Osteoblast (primary cell): ENCODE results near the gene RBPJ. TPM values are rescaled to one million over a fixed set of nuclear protein-coding genes. Genes with fewer than 3 reads are reported as not detected.

Source experiments
- DNase-seq: peaks from one replicate; pipeline ENCODE4 v3.0.0; 2011; ENCODE audit warnings: low spot score, mixed read lengths; ENCODE audit not compliant: insufficient read length; ENCODE audit errors: missing footprints
- H2AFZ ChIP-seq: 2 replicates; pipeline ENCODE4 v1.6.0; 2011; ENCODE audit warnings: mild to moderate bottlenecking, low read length
- H3K27ac ChIP-seq: 2 replicates; pipeline ENCODE4 v1.5.1; 2011; ENCODE audit warnings: mild to moderate bottlenecking, low read depth, low read length, moderate library complexity
- H3K27me3 ChIP-seq: 2 replicates; pipeline ENCODE4 v1.6.0; 2012; ENCODE audit warnings: mild to moderate bottlenecking, control low read depth, inconsistent platforms, low read length, moderate library complexity; ENCODE audit not compliant: insufficient read depth
- H3K36me3 ChIP-seq: 2 replicates; pipeline ENCODE4 v1.5.1; 2011; ENCODE audit warnings: mild to moderate bottlenecking, low read length, control low read depth, moderate library complexity; ENCODE audit not compliant: insufficient read depth
- H3K4me1 ChIP-seq: 2 replicates; pipeline ENCODE4 v1.5.1; 2011; ENCODE audit warnings: mild to moderate bottlenecking, low read length, control low read depth, moderate library complexity; ENCODE audit not compliant: insufficient read depth
- H3K4me2 ChIP-seq: 2 replicates; pipeline ENCODE4 v1.6.0; 2011; ENCODE audit warnings: mild to moderate bottlenecking, low read length; ENCODE audit not compliant: insufficient read depth
- H3K4me3 ChIP-seq: fragments of 200-600 bp; sonication (generic); 3 replicates; pipeline ENCODE4 v1.5.1; 2012; ENCODE audit warnings: mild to moderate bottlenecking, low read length, inconsistent platforms; ENCODE audit not compliant: insufficient read depth
- H3K79me2 ChIP-seq: 2 replicates; pipeline ENCODE4 v1.6.0; 2012; ENCODE audit warnings: mild to moderate bottlenecking, low read length, control low read depth, inconsistent platforms; ENCODE audit not compliant: insufficient read depth
- H3K9me3 ChIP-seq: 2 replicates; pipeline ENCODE4 v1.5.1; 2011; ENCODE audit warnings: low read depth, low read length, control low read depth
- H4K20me1 ChIP-seq: 2 replicates; pipeline ENCODE4 v1.6.0; 2012; ENCODE audit warnings: mild to moderate bottlenecking, low read length, control low read depth; ENCODE audit not compliant: insufficient read depth
- CTCF ChIP-seq: IDR thresholded peaks from 2 replicates; pipeline ENCODE4 v1.5.1; 2011; ENCODE audit warnings: mild to moderate bottlenecking, low read depth, low read length, moderate library complexity; ENCODE audit errors: extremely low read depth
- total RNA-seq: library from RNA; depleted of rRNA; stranded (reverse); fragments of >200 nt; gene quantifications from 2 replicates; pipeline ENCODE4 v1.2.3, GENCODE V29; 2012

Gene RBPJ
- total RNA-seq, 1 donor: 106 TPM

- no peaks in the 10 kb centered on the region for H3K9me3 ChIP-seq
- no peak overlapping the region for H3K4me2 ChIP-seq
- H3K4me1 ChIP-seq: peaks cover 42% of the 10 kb centered on the region
- peak; percentile 82 for DNase-seq
- no peak overlapping the region for H3K4me3 ChIP-seq
- peaks cover 41% of the 10 kb centered on the region for H3K79me2 ChIP-seq
- H2AFZ ChIP-seq: no peak overlapping the region
- peak overlapping the region; percentile 84 for H3K27ac ChIP-seq
- peaks cover 34% of the 10 kb centered on the region for H3K36me3 ChIP-seq
- no peak for TF ChIP-seq CTCF
- no peaks in the 10 kb centered on the region for H3K27me3 ChIP-seq
- no peaks in the 10 kb centered on the region for H4K20me1 ChIP-seq
These were observed 99.6 kb downstream of the RBPJ start for GRCh38 chr4:26420438-26420837.

- H2AFZ ChIP-seq: no peak overlapping the region
- peaks cover 42% of the 10 kb centered on the region for H3K4me1 ChIP-seq
- no peak for DNase-seq
- peaks cover 34% of the 10 kb centered on the region for H3K36me3 ChIP-seq
- peak overlapping the region; percentile 84 for H3K27ac ChIP-seq
- no peaks in the 10 kb centered on the region for H3K9me3 ChIP-seq
- H3K27me3 ChIP-seq: no peaks in the 10 kb centered on the region
- peaks cover 38% of the 10 kb centered on the region for H3K79me2 ChIP-seq
- no peak for TF ChIP-seq CTCF
- H3K4me2 ChIP-seq: peak overlapping the region; percentile 47
- peak overlapping the region; percentile 21 for H3K4me3 ChIP-seq
- H4K20me1 ChIP-seq: no peaks in the 10 kb centered on the region
These were observed 100.1 kb downstream of the RBPJ start for GRCh38 chr4:26420913-26421312.

- Histone ChIP-seq H3K27me3 (no peaks in the 10 kb centered on the region), H3K79me2 (peaks cover 40% of the 10 kb centered on the region), H4K20me1 (no peaks in the 10 kb centered on the region), H3K4me2 (no peak overlapping the region), H2AFZ (no peak overlapping the region), H3K36me3 (peaks cover 50% of the 10 kb centered on the region), H3K9me3 (no peaks in the 10 kb centered on the region), H3K27ac (no peak overlapping the region), H3K4me3 (no peak overlapping the region), H3K4me1 (peaks cover 26% of the 10 kb centered on the region)
- DNase-seq: no peak
- no peak for TF ChIP-seq CTCF
These were observed 103.3 kb downstream of the RBPJ start for GRCh38 chr4:26424153-26424552.

GRCh38 chr4:26424838-26425237 lies 104.0 kb downstream of the RBPJ start:
- H3K4me1 ChIP-seq: peaks cover 19% of the 10 kb centered on the region
- H3K36me3 ChIP-seq: peaks cover 55% of the 10 kb centered on the region
- H3K27ac ChIP-seq: no peak overlapping the region
- H3K9me3 ChIP-seq: no peaks in the 10 kb centered on the region
- H3K4me3 ChIP-seq: no peak overlapping the region
- H4K20me1 ChIP-seq: no peaks in the 10 kb centered on the region
- DNase-seq: no peak
- no peaks in the 10 kb centered on the region for H3K27me3 ChIP-seq
- peak; percentile 22 for TF ChIP-seq CTCF
- no peak overlapping the region for H2AFZ ChIP-seq
- no peak overlapping the region for H3K4me2 ChIP-seq
- H3K79me2 ChIP-seq: peaks cover 42% of the 10 kb centered on the region
